H1 (cell line): ENCODE data around the gene CNTN3. TPM values are rescaled to one million over a fixed set of nuclear protein-coding genes. Genes with fewer than 3 reads are reported as not detected.

Experiments used
- CTCF ChIA-PET: fragments of 300-600 bp; sonication (Branson Sonifier 250); formaldehyde crosslinking; loops from one replicate; lab custom pipeline; 2021; ENCODE audit not compliant: partially characterized antibody; lab: Charles Lee
- POLR2A ChIA-PET: fragments of 300-600 bp; sonication (Branson Sonifier 250); formaldehyde crosslinking; loops from one replicate; lab custom pipeline; 2021; ENCODE audit warnings: inconsistent platforms; ENCODE audit not compliant: partially characterized antibody; lab: Charles Lee
- DNase-seq, 2 experiments: peaks; one replicate each; pipeline versions ENCODE4 v3.0.0 to v3.0.0-alpha.2; 2010 to 2022; ENCODE audit warnings: low spot score in 2 of 2, low read depth in 1 of 2, mixed read lengths in 1 of 2
- FAIRE-seq: peaks from 2 replicates; lab custom pipeline; 2011; peaks lifted over from hg19 to GRCh38; lab: Jason Lieb, UNC
- H2AFZ ChIP-seq: 2 replicates; pipeline ENCODE4 v1.8.1; 2012; ENCODE audit warnings: low read length, inconsistent platforms
- H2AK5ac ChIP-seq: 2 replicates; pipeline ENCODE4 v1.6.1; 2013; ENCODE audit warnings: low read depth, low read length
- H2BK120ac ChIP-seq: replicated peaks from 2 replicates; pipeline ENCODE3; 2013; ENCODE audit warnings: low read depth, low read length, inconsistent platforms
- H2BK12ac ChIP-seq: 2 replicates; pipeline ENCODE4 v1.6.1; 2013; ENCODE audit warnings: low read depth, low read length
- H2BK15ac ChIP-seq: 2 replicates; pipeline ENCODE4 v1.6.1; 2013; ENCODE audit warnings: low read length
- H2BK20ac ChIP-seq: 2 replicates; pipeline ENCODE4 v1.6.1; 2013; ENCODE audit warnings: low read length
- H2BK5ac ChIP-seq: 2 replicates; pipeline ENCODE4 v1.6.1; 2013; ENCODE audit warnings: low read depth, low read length
- H3K14ac ChIP-seq: 2 replicates; pipeline ENCODE4 v1.6.1; 2013; ENCODE audit warnings: inconsistent platforms; ENCODE audit not compliant: insufficient read length
- H3K18ac ChIP-seq: 2 replicates; pipeline ENCODE4 v1.6.1; 2013; ENCODE audit warnings: low read length; ENCODE audit errors: extremely low read depth
- H3K23ac ChIP-seq: 2 replicates; pipeline ENCODE4 v1.6.1; 2013; ENCODE audit warnings: inconsistent platforms; ENCODE audit not compliant: insufficient read length
- H3K23me2 ChIP-seq: 2 replicates; pipeline ENCODE4 v1.6.1; 2013; ENCODE audit warnings: low read depth, low read length
- H3K27ac ChIP-seq: 2 replicates; pipeline ENCODE4 v1.6.1; 2011; ENCODE audit warnings: low read depth, low read length, inconsistent platforms
- H3K27me3 ChIP-seq, 4 experiments: replicated peaks in 1 of 4; 1 replicate in 1 of 4; 2 replicates in 3 of 4; pipeline versions ENCODE4 v1.6.1 to v1.8.1; 2011 to 2013; ENCODE audit warnings: low read length in 3 of 4, mild to moderate bottlenecking in 3 of 4, inconsistent platforms in 2 of 4, mixed read lengths in 2 of 4, moderate library complexity in 1 of 4; ENCODE audit not compliant: control insufficient read depth in 3 of 4, insufficient read depth in 3 of 4; ENCODE audit errors: extremely low read depth in 1 of 4
- H3K36me3 ChIP-seq, 4 experiments: 2 replicates each; pipeline versions ENCODE4 v1.6.1 to v1.8.1; 2011 to 2013; ENCODE audit warnings: mild to moderate bottlenecking in 4 of 4, low read length in 3 of 4, moderate library complexity in 2 of 4, control low read depth in 1 of 4, inconsistent platforms in 1 of 4; ENCODE audit not compliant: insufficient read depth in 4 of 4, control insufficient read depth in 2 of 4
- H3K4ac ChIP-seq: replicated peaks from 2 replicates; pipeline ENCODE3; 2013; ENCODE audit warnings: low read length, low read depth, mixed read lengths, inconsistent platforms; ENCODE audit not compliant: insufficient read length
- H3K4me1 ChIP-seq, 4 experiments: replicated peaks in 1 of 4; 1 replicate in 1 of 4; 2 replicates in 3 of 4; pipeline versions ENCODE4 v1.6.1 to v1.8.1; 2011 to 2013; ENCODE audit warnings: low read length in 3 of 4, inconsistent platforms in 2 of 4, mixed read lengths in 1 of 4; ENCODE audit not compliant: insufficient read depth in 4 of 4, control insufficient read depth in 3 of 4
- H3K4me2 ChIP-seq, 2 experiments: 2 replicates each; pipeline versions ENCODE4 v1.6.1 to v1.8.1; 2011 to 2013; ENCODE audit warnings: low read depth in 2 of 2, low read length in 2 of 2, control low read depth in 1 of 2, inconsistent platforms in 1 of 2, mild to moderate bottlenecking in 1 of 2; ENCODE audit not compliant: insufficient read depth in 1 of 2
- H3K4me3 ChIP-seq, 4 experiments: fragments of 200-600, 300-600 bp in 1 of 4; sonication (generic), shearing (Covaris generic), sonication (Bioruptor Twin) in 1 of 4; 2 replicates each; pipeline versions ENCODE4 v1.5.1 to v1.8.1; 2011 to 2016; ENCODE audit warnings: low read length in 4 of 4, low read depth in 3 of 4, control low read depth in 2 of 4, inconsistent platforms in 2 of 4, mild to moderate bottlenecking in 2 of 4, mixed read lengths in 1 of 4, moderate library complexity in 1 of 4; ENCODE audit not compliant: insufficient read depth in 2 of 4; ENCODE audit errors: extremely low read depth in 1 of 4
- H3K56ac ChIP-seq: replicated peaks from 2 replicates; pipeline ENCODE3; 2013; ENCODE audit warnings: low read depth, mild to moderate bottlenecking, mixed read lengths, low read length, inconsistent platforms; ENCODE audit not compliant: insufficient read length
- H3K79me1 ChIP-seq: 2 replicates; pipeline ENCODE4 v1.6.1; 2013; ENCODE audit warnings: low read depth, low read length, control low read depth
- H3K79me2 ChIP-seq, 2 experiments: 2 replicates each; pipeline versions ENCODE4 v1.6.1 to v1.8.1; 2012 to 2013; ENCODE audit warnings: low read length in 2 of 2, mild to moderate bottlenecking in 2 of 2, inconsistent platforms in 1 of 2; ENCODE audit not compliant: insufficient read depth in 2 of 2, control insufficient read depth in 1 of 2
- H3K9ac ChIP-seq, 4 experiments: replicated peaks in 1 of 4; 1 replicate in 1 of 4; 2 replicates in 3 of 4; pipeline versions ENCODE4 v1.6.1 to v1.8.1; 2011 to 2013; ENCODE audit warnings: low read depth in 3 of 4, low read length in 3 of 4, control low read depth in 2 of 4, mild to moderate bottlenecking in 2 of 4, moderate library complexity in 2 of 4, inconsistent platforms in 1 of 4; ENCODE audit errors: extremely low read depth in 1 of 4
- H3K9me3 ChIP-seq, 2 experiments: 2 replicates each; pipeline versions ENCODE4 v1.6.1 to v1.8.1; 2012 to 2013; ENCODE audit warnings: mild to moderate bottlenecking in 2 of 2, moderate library complexity in 2 of 2, control low read depth in 1 of 2, inconsistent platforms in 1 of 2, low read depth in 1 of 2, low read length in 1 of 2, mixed read lengths in 1 of 2; ENCODE audit not compliant: insufficient read depth in 2 of 2
- H4K20me1 ChIP-seq, 2 experiments: replicated peaks in 1 of 2; 2 replicates each; pipeline versions ENCODE3 to v1.8.1; 2011 to 2013; ENCODE audit warnings: inconsistent platforms in 2 of 2, low read length in 2 of 2, mild to moderate bottlenecking in 1 of 2; ENCODE audit not compliant: insufficient read depth in 2 of 2, control insufficient read depth in 1 of 2
- H4K5ac ChIP-seq: 2 replicates; pipeline ENCODE4 v1.6.1; 2013; ENCODE audit warnings: low read length, low read depth, mixed read lengths, inconsistent platforms; ENCODE audit not compliant: insufficient read length
- H4K8ac ChIP-seq: 2 replicates; pipeline ENCODE4 v1.8.0; 2013; ENCODE audit warnings: mild to moderate bottlenecking, moderate library complexity, low read length, inconsistent platforms; ENCODE audit not compliant: insufficient read depth; ENCODE audit errors: extremely low read depth
- H4K91ac ChIP-seq: replicated peaks from 2 replicates; pipeline ENCODE3; 2013; ENCODE audit warnings: low read length, mixed read lengths, inconsistent platforms; ENCODE audit not compliant: insufficient read length
- CBX5 ChIP-seq: fragments of 300-800, 300-1000 bp; sonication (generic); IDR thresholded peaks from 2 replicates; pipeline ENCODE4 v1.7.1; 2016; ENCODE audit warnings: antibody characterized with exemption, low read length, low read depth
- EGR1 ChIP-seq: IDR thresholded peaks from 2 replicates; pipeline ENCODE4 v1.6.1; 2011; ENCODE audit warnings: low read depth, low read length, borderline replicate concordance
- FOSL1 ChIP-seq: IDR thresholded peaks from 2 replicates; pipeline ENCODE4 v1.6.1; 2011; ENCODE audit warnings: mild to moderate bottlenecking, low read depth, low read length, moderate library complexity; ENCODE audit not compliant: insufficient read depth
- GTF2F1 ChIP-seq: IDR thresholded peaks from 2 replicates; pipeline ENCODE4 v1.6.1; 2012; ENCODE audit warnings: low read depth, low read length, improper control_type of control experiment, borderline replicate concordance
- JUND ChIP-seq: IDR thresholded peaks from 2 replicates; pipeline ENCODE4 v1.6.1; 2011; ENCODE audit warnings: mild to moderate bottlenecking, improper control_type of control experiment, low read length
- SP1 ChIP-seq: IDR thresholded peaks from 2 replicates; pipeline ENCODE4 v1.6.1; 2011; ENCODE audit warnings: low read depth, low read length
- SP4 ChIP-seq: IDR thresholded peaks from 2 replicates; pipeline ENCODE4 v1.6.1; 2012; ENCODE audit warnings: low read length, inconsistent platforms
- SUZ12 ChIP-seq: fragments of 200-600 bp; sonication (generic); IDR thresholded peaks from 2 replicates; pipeline ENCODE4 v1.6.1; 2012; ENCODE audit warnings: mild to moderate bottlenecking, inconsistent platforms, low read length, moderate library complexity, mixed read lengths
- TAF1 ChIP-seq: IDR thresholded peaks from 2 replicates; pipeline ENCODE4 v1.6.1; 2011; ENCODE audit warnings: mild to moderate bottlenecking, low read depth, low read length
- YY1 ChIP-seq: IDR thresholded peaks from 2 replicates; pipeline ENCODE4 v1.6.1; 2011; ENCODE audit warnings: low read depth, mild to moderate bottlenecking, low read length
- WGBS, 2 experiments: shearing (Covaris generic) in 1 of 2; methylation state at CpG; one replicate each; pipeline versions ENCODE4 v1.1.6 to v1.1.7; 2013 to 2015; ENCODE audit warnings: low lambda C conversion rate in 2 of 2, mixed read lengths in 2 of 2, inconsistent platforms in 1 of 2, low coverage in 1 of 2, missing lambda C conversion rate in 1 of 2; ENCODE audit not compliant: insufficient replicate concordance in 2 of 2, insufficient coverage in 1 of 2, insufficient read length in 1 of 2; ENCODE audit errors: extremely low coverage in 1 of 2, missing lambda C conversion rate in 1 of 2; 5-methylcytosine and 5-hydroxymethylcytosine counted together
- polyA plus RNA-seq, 7 experiments: library from polyadenylated mRNA; depleted of rRNA in 3 of 7; stranded (reverse) in 5 of 7; unstranded in 2 of 7; fragments of >200 nt in 5 of 7; fragments of 200-250 nt in 2 of 7; gene quantifications; 1 replicate in 5 of 7; 2 replicates in 1 of 7; 4 replicates in 1 of 7; pipeline versions ENCODE4 v1.2.1 to v1.2.3, GENCODE V29; 2011 to 2013; ENCODE audit warnings: missing spikeins in 2 of 7, mixed read lengths in 2 of 7
- total RNA-seq: library from RNA; stranded (reverse); fragmentation: NEBNext Ultra II Directional; extraction: Animal tissue kit (Norgen Biotek cat#: 25700); gene quantifications from 2 replicates; pipeline ENCODE4 v1.2.1, GENCODE V29; 2021

The CNTN3 gene
- total and polyA plus RNA-seq, 2 of the 8 experiments (the other 6 are each of a cell fraction or from before 2014, with no cell fraction given): 0.11 to 0.13 TPM

GRCh38 chr3:74606996-74607395, 7.5 kb downstream of the CNTN3 start:
- no peak for TF ChIP-seq SUZ12
- TF ChIP-seq SP1: no peak
- no peak for TF ChIP-seq JUND
- no peak for TF ChIP-seq FOSL1
- TF ChIP-seq YY1: no peak
- TF ChIP-seq EGR1: no peak
- no peak for TF ChIP-seq SP4
- TF ChIP-seq TAF1: no peak
- TF ChIP-seq GTF2F1: no peak
- no peak for TF ChIP-seq CBX5
- FAIRE-seq: no peak
- H3K18ac ChIP-seq: no peak overlapping the region

More at GRCh38 chr3:74606996-74607395, 7.5 kb downstream of the CNTN3 start:
- no peak overlapping the region for H4K5ac ChIP-seq
- no peak overlapping the region for H4K8ac ChIP-seq
- H3K4me2 ChIP-seq: no peak overlapping the region
- no peaks in the 10 kb centered on the region for H3K36me3 ChIP-seq
- H3K14ac ChIP-seq: no peak overlapping the region
- CTCF ChIA-PET: interaction anchor here (0.8 kb wide), 1 partner anchor 23 kb away, joined by 3 read pairs; no protein-coding TSS in a partner anchor
- no peak overlapping the region for H2BK120ac ChIP-seq
- no peaks in the 10 kb centered on the region for H3K9me3 ChIP-seq
- no peaks in the 10 kb centered on the region for H3K4me1 ChIP-seq
- no peak overlapping the region for H2BK15ac ChIP-seq
- POLR2A ChIA-PET: no interaction called here
- no peak overlapping the region for H3K4me3 ChIP-seq
- WGBS, 2 experiments: 95% methylated on average over 7 of the region's 7 CpGs; no CpG with 5 or more reads in 1 of the 2 experiments
- H3K23me2 ChIP-seq: no peaks in the 10 kb centered on the region
- DNase-seq: no peak
- H3K79me2 ChIP-seq: no peaks in the 10 kb centered on the region
- H3K56ac ChIP-seq: no peak overlapping the region
- no peaks in the 10 kb centered on the region for H4K20me1 ChIP-seq
- H3K9ac ChIP-seq: no peak overlapping the region
- H2BK5ac ChIP-seq: no peak overlapping the region
- no peak overlapping the region for H3K23ac ChIP-seq
- H4K91ac ChIP-seq: no peak overlapping the region
- no peaks in the 10 kb centered on the region for H3K79me1 ChIP-seq
- H3K4ac ChIP-seq: no peak overlapping the region
- no peak overlapping the region for H3K27ac ChIP-seq
- no peak overlapping the region for H2BK12ac ChIP-seq
- no peak overlapping the region for H2BK20ac ChIP-seq
- no peak overlapping the region for H2AFZ ChIP-seq
- H3K27me3 ChIP-seq: peaks cover 0 to 1% (median under 1%) of the 10 kb centered on the region in 4 experiments; a peak in 2 of 7 replicates
- no peak overlapping the region for H2AK5ac ChIP-seq
